OCI-LY1 (cell line): ENCODE measurements around the gene KCNG4.

Source experiments
- H2AFZ ChIP-seq: fragments of 200-600 bp; sonication (generic), shearing (Covaris generic); 2 replicates; pipeline ENCODE4 v1.6.0; 2014; ENCODE audit warnings: antibody characterized with exemption, mild to moderate bottlenecking, low read length
- H3F3A ChIP-seq: fragments of 200-600 bp; sonication (generic), shearing (Covaris generic); 2 replicates; pipeline ENCODE4 v1.6.0; 2014; ENCODE audit warnings: mild to moderate bottlenecking, antibody characterized with exemption, low read length, moderate library complexity; ENCODE audit not compliant: insufficient read depth
- H3K27ac ChIP-seq: fragments of 200-600 bp; sonication (generic); 2 replicates; pipeline ENCODE4 v1.5.1; 2014; ENCODE audit warnings: low read length, mixed run types, mild to moderate bottlenecking, low read depth; ENCODE audit not compliant: poor library complexity, severe bottlenecking
- H3K27me3 ChIP-seq: fragments of 200-600 bp; sonication (generic); 2 replicates; pipeline ENCODE4 v1.6.0; 2014; ENCODE audit warnings: antibody characterized with exemption, mild to moderate bottlenecking, low read length, moderate library complexity; ENCODE audit not compliant: insufficient read depth
- H3K36me3 ChIP-seq: fragments of 200-600 bp; sonication (generic); 2 replicates; pipeline ENCODE4 v1.6.1; 2014; ENCODE audit warnings: mild to moderate bottlenecking, antibody characterized with exemption, low read length, moderate library complexity, mixed read lengths; ENCODE audit not compliant: insufficient read depth
- H3K4me1 ChIP-seq: fragments of 200-600 bp; sonication (generic); 2 replicates; pipeline ENCODE4 v1.5.1; 2014; ENCODE audit warnings: mild to moderate bottlenecking, low read length, moderate library complexity; ENCODE audit not compliant: insufficient read depth, severe bottlenecking
- H3K4me2 ChIP-seq: fragments of 200-600 bp; sonication (generic), shearing (Covaris generic); 2 replicates; pipeline ENCODE4 v1.6.1; 2014; ENCODE audit warnings: low read length
- H3K4me3 ChIP-seq: fragments of 200-600 bp; sonication (generic); 2 replicates; pipeline ENCODE4 v1.5.1; 2014; ENCODE audit warnings: low read length, low read depth, mild to moderate bottlenecking, mixed read lengths; ENCODE audit not compliant: poor library complexity, severe bottlenecking
- H3K79me2 ChIP-seq: fragments of 200-600 bp; shearing (Covaris generic); 2 replicates; pipeline ENCODE4 v1.6.1; 2016; ENCODE audit warnings: mixed run types, low read length, mixed read lengths; ENCODE audit not compliant: insufficient read depth
- H3K9ac ChIP-seq: fragments of 200-600 bp; sonication (generic), shearing (Covaris generic); 2 replicates; pipeline ENCODE4 v1.6.1; 2014; ENCODE audit warnings: mild to moderate bottlenecking, low read length, mixed read lengths
- H3K9me2 ChIP-seq: fragments of 200-600 bp; sonication (generic), shearing (Covaris generic); 2 replicates; pipeline ENCODE4 v1.6.1; 2014; ENCODE audit warnings: low read depth, mild to moderate bottlenecking, low read length, mixed read lengths
- H3K9me3 ChIP-seq: fragments of 200-600 bp; shearing (Covaris generic); 2 replicates; pipeline ENCODE4 v1.6.1; 2014; ENCODE audit warnings: low read length, mixed read lengths
- H4K20me1 ChIP-seq: fragments of 200-600 bp; sonication (generic), shearing (Covaris generic); 2 replicates; pipeline ENCODE4 v1.6.0; 2016; ENCODE audit warnings: mild to moderate bottlenecking, low read length; ENCODE audit not compliant: insufficient read depth
- EZH2 ChIP-seq: fragments of 200-600 bp; sonication (generic), shearing (Covaris generic); IDR thresholded peaks from 2 replicates; pipeline ENCODE4 v1.8.0; 2017; ENCODE audit warnings: borderline replicate concordance, mixed run types, mild to moderate bottlenecking, antibody characterized with exemption, low read length, moderate library complexity, mixed read lengths
- TF ChIP-seq, protein P1 (sequence below): fragments of 200-600 bp; sonication (generic), shearing (Covaris generic); IDR thresholded peaks from 2 replicates; pipeline ENCODE4 v1.5.1; 2017; ENCODE audit warnings: mild to moderate bottlenecking, antibody characterized with exemption, low read length, moderate library complexity, mixed read lengths

Gene KCNG4

DNA sequence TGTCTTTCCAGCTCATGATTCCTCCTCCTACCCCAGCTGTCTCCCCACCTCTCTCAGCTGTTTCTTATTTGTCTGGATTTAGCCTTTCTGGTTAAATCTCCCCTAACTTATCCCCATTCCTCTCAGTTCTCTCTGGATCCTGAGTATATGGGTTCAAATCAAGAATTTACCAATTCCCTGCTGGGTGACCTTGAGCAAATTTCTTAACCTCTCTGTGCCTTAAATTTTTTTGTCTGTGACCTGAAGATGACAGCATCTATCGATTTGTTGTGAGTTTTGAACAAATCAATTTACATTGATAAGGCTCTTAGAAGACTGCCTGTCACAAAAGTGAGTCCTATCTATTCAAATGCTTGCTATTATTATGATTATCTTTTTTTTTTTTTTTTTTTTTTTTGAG lies 2.0 kb upstream of the KCNG4 start:
- no peak overlapping the region for H3K4me3 ChIP-seq
- no peaks in the 10 kb centered on the region for H3K36me3 ChIP-seq
- H3K9ac ChIP-seq, result no peak overlapping the region
- TF ChIP-seq, protein P1, sequence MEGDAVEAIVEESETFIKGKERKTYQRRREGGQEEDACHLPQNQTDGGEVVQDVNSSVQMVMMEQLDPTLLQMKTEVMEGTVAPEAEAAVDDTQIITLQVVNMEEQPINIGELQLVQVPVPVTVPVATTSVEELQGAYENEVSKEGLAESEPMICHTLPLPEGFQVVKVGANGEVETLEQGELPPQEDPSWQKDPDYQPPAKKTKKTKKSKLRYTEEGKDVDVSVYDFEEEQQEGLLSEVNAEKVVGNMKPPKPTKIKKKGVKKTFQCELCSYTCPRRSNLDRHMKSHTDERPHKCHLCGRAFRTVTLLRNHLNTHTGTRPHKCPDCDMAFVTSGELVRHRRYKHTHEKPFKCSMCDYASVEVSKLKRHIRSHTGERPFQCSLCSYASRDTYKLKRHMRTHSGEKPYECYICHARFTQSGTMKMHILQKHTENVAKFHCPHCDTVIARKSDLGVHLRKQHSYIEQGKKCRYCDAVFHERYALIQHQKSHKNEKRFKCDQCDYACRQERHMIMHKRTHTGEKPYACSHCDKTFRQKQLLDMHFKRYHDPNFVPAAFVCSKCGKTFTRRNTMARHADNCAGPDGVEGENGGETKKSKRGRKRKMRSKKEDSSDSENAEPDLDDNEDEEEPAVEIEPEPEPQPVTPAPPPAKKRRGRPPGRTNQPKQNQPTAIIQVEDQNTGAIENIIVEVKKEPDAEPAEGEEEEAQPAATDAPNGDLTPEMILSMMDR, result no peak
- no peak for TF ChIP-seq EZH2
- no peaks in the 10 kb centered on the region for H3K27me3 ChIP-seq
- H3K9me2 ChIP-seq, result no peaks in the 10 kb centered on the region
- H3K4me1 ChIP-seq, result no peaks in the 10 kb centered on the region
- no peaks in the 10 kb centered on the region for H4K20me1 ChIP-seq
- no peak overlapping the region for H3K27ac ChIP-seq
- no peak overlapping the region for H3K4me2 ChIP-seq
- no peaks in the 10 kb centered on the region for H3F3A ChIP-seq
- no peaks in the 10 kb centered on the region for H3K79me2 ChIP-seq
- H2AFZ ChIP-seq, result no peak overlapping the region
- no peaks in the 10 kb centered on the region for H3K9me3 ChIP-seq

DNA sequence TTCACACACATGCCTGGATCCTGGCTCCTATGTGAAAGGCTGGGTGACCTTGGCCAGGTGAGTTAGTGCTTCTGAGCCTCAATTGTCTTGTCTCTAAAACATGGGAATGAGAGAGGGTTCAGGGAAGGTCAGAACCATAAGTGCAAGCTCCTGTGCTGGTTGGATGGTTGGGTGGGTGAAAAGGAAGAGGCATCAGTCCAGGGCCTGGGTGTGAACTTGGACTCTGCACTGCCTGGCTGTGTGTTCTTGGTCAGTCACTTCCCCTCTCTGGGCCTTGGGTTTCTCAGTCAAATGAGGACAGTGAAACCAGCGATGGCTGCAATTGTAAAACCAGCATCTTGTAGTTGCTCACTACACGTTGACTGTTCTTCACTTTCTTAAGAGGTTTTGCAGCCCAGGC lies 643 bp upstream of the KCNG4 start:
- Histone ChIP-seq H3K4me2 (no peak overlapping the region), H3K79me2 (no peaks in the 10 kb centered on the region), H3K4me1 (no peaks in the 10 kb centered on the region), H3K9me2 (no peaks in the 10 kb centered on the region), H3K9ac (no peak overlapping the region), H3K4me3 (no peak overlapping the region), H3K27me3 (no peaks in the 10 kb centered on the region), H3K36me3 (no peaks in the 10 kb centered on the region), H4K20me1 (no peaks in the 10 kb centered on the region), H3K27ac (no peak overlapping the region), H3K9me3 (no peaks in the 10 kb centered on the region), H2AFZ (no peak overlapping the region), H3F3A (no peaks in the 10 kb centered on the region)
- TF ChIP-seq, protein P1, result no peak
- TF ChIP-seq EZH2, result no peak

DNA sequence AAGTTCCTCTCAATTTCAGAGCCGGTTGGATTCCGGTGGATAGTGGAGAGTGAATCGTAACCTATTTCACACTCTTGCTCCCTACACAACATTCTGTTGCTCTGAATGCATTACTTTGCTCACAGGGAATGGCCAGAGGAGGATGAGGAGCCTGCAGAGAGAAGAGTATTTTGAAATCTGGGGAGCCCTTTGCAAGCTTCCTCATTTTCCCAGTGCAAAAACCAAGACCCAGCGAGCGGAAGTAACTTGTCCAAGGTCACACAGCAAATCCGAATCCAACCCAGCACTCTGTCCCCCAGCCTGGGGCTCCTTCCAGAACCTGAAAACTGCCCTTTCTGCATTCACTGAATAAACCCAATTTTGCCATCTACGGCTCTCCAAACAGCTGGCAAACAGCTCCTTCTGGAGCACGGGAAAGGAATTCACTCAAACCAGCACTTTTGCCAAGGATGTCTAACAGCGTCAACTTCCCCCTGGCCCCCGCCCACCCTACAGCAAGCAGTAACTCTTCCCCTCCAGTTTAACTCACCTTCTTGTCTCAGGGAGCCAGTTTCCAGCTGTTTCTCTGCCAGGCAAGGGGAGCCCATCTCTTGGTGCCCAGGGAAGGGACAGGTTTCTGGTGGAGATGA lies 557 bp downstream of the KCNG4 start:
- Histone ChIP-seq H3K9me2 (no peaks in the 10 kb centered on the region), H3K27me3 (no peaks in the 10 kb centered on the region), H3F3A (no peaks in the 10 kb centered on the region), H3K9me3 (no peaks in the 10 kb centered on the region), H2AFZ (no peak overlapping the region), H3K79me2 (no peaks in the 10 kb centered on the region), H4K20me1 (no peaks in the 10 kb centered on the region), H3K36me3 (no peaks in the 10 kb centered on the region), H3K4me1 (no peaks in the 10 kb centered on the region), H3K4me2 (no peak overlapping the region), H3K9ac (no peak overlapping the region), H3K4me3 (no peak overlapping the region), H3K27ac (no peak overlapping the region)
- TF ChIP-seq, protein P1, result no peak
- TF ChIP-seq EZH2, result no peak
